Mucosa of descending colon (tissue), 3 donors: ENCODE results near the gene CTSE. TPM values are rescaled to one million over a fixed set of nuclear protein-coding genes. Genes with fewer than 3 reads are reported as not detected.
"Not testable (repeated sequence)": the region's sequence is repeated elsewhere in the genome, so short reads cannot be mapped to it uniquely, and the experiment has no call there.

Experiments
- ATAC-seq: fragments of 200-7000 bp; cut with Tn5 transposase; one replicate; pipeline ENCODE4 v1.9.1; 2020; ENCODE audit warnings: mild to moderate bottlenecking, moderate library complexity
- DNase-seq, 3 donors: peaks; one replicate each; pipeline ENCODE4 v3.0.0-alpha.2; 2020
- H3K36me3 ChIP-seq: fragments of 200-600 bp; one replicate; pipeline ENCODE4 v1.8.0; 2021; ENCODE audit warnings: low read depth, mild to moderate bottlenecking
- H3K4me1 ChIP-seq: fragments of 200-600 bp; one replicate; pipeline ENCODE4 v1.8.0; 2021; ENCODE audit warnings: low read depth, mild to moderate bottlenecking
- H3K4me3 ChIP-seq: fragments of 200-600 bp; one replicate; pipeline ENCODE4 v1.8.0; 2021; ENCODE audit warnings: mild to moderate bottlenecking
- H3K9me3 ChIP-seq: fragments of 200-600 bp; one replicate; pipeline ENCODE4 v1.8.0; 2021; ENCODE audit warnings: mild to moderate bottlenecking
- intact Hi-C, 2 donors: fragments of 100-400 bp; cut with DNase I in 1 of 2; cut with micrococcal nuclease in 1 of 2; formaldehyde crosslinking; loops; one replicate each; pipeline versions ENCODE4 v1.11.0 to v1.11.1; 2022; cut with DNase I, micrococcal nuclease
- total RNA-seq, 3 donors: library from RNA; stranded (reverse); fragmentation: NEBNext Ultra II Directional in 2 of 3; extraction: Animal tissue kit (Norgen Biotek cat#: 25700) in 2 of 3; gene quantifications; one replicate each; pipeline versions ENCODE4 v1.2.1 to v1.2.4, GENCODE V29; 2021 to 2023
- TF ChIP-seq, protein P1 (sequence below): fragments of 200-600 bp; IDR thresholded peaks from one replicate; pipeline ENCODE4 v1.8.0; 2022; ENCODE audit warnings: antibody characterized with exemption, mild to moderate bottlenecking
- donor health status: DM: no; HTN: no; CAD: no; lungs with moderate emphysema.
- donor health status: DM: no; HTN: no; CAD: no.
- donor health status: DM: no; HTN: yes; CAD: no.

The CTSE gene
- total RNA-seq, 3 donors from 2014 or later: 6.5 to 26.1 (median 17.7) TPM

DNA sequence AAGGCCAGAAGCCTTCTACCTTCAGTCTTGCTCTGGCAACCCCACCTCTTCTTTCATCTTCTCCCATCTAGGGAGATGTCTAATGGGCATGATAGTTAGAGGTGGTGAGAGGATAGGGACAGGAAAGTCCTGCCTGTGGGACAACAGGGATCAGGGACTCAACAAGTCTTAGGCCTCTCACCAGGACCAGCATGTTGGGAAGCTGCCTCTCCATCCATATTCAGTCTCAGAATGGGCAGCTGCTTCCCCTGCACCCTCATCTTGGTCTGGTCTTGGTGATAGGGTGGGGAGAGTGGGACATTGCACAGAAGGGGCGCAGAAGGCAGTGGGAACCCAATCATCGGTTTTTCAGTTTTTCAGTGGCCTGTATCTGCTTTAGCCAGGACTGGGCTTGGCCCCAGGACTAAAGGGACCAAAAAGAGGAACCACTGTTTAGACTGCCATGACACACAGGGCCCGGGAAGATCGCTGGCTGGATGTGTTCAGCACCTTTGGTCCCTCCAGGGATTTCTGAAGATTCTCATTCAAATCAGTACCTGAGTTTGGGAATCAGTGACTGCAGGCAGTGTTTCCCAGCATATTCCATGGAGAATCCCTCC lies 42.0 kb upstream of the CTSE start:
- Histone ChIP-seq H3K36me3 (no peaks in the 10 kb centered on the region), H3K4me3 (no peak overlapping the region), H3K9me3 (no peaks in the 10 kb centered on the region), H3K4me1 (no peaks in the 10 kb centered on the region)
- TF ChIP-seq, protein P1, sequence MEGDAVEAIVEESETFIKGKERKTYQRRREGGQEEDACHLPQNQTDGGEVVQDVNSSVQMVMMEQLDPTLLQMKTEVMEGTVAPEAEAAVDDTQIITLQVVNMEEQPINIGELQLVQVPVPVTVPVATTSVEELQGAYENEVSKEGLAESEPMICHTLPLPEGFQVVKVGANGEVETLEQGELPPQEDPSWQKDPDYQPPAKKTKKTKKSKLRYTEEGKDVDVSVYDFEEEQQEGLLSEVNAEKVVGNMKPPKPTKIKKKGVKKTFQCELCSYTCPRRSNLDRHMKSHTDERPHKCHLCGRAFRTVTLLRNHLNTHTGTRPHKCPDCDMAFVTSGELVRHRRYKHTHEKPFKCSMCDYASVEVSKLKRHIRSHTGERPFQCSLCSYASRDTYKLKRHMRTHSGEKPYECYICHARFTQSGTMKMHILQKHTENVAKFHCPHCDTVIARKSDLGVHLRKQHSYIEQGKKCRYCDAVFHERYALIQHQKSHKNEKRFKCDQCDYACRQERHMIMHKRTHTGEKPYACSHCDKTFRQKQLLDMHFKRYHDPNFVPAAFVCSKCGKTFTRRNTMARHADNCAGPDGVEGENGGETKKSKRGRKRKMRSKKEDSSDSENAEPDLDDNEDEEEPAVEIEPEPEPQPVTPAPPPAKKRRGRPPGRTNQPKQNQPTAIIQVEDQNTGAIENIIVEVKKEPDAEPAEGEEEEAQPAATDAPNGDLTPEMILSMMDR: no peak
- DNase-seq: no peak
- ATAC-seq: no peak
- intact Hi-C loops: no loop called here

DNA sequence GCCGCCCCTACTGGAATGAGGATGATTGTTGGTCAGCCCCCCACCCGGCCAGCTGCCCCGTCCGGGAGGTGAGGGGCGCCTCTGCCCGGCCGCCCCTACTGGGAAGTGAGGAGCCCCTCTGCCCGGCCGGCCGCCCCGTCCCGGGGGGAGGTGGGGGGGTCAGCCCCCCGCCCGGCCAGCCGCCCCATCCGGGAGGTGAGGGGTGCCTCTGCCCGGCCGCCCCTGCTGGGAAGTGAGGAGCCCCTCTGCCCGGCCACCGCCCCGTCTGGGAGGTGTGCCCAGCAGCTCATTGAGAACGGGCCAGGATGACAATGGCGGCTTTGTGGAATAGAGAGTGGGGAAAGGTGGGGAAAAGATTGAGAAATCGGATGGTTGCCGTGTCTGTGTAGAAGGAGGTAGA lies 40.8 kb upstream of the CTSE start:
- ATAC-seq, H3K4me3 ChIP-seq, intact Hi-C loops, DNase-seq, H3K9me3 ChIP-seq, H3K36me3 ChIP-seq, H3K4me1 ChIP-seq: not testable (repeated sequence)

DNA sequence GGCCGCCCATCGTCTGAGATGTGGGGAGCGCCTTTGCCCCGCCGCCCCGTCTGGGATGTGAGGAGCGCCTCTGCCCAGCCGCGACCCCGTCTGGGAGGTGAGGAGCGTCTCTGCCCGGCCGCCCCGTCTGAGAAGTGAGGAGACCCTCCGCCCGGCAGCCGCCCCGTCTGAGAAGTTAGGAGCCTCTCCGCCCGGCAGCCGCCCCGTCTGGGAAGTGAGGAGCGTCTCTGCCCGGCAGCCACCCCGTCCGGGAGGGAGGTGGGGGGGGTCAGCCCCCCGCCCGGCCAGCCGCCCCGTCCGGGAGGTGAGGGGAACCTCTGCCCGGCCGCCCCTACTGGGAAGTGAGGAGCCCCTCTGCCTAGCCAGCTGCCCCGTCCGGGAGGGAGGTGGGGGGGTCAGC lies 40.3 kb upstream of the CTSE start:
- H3K4me3 ChIP-seq, ATAC-seq, intact Hi-C loops, DNase-seq, H3K9me3 ChIP-seq, H3K4me1 ChIP-seq, H3K36me3 ChIP-seq: not testable (repeated sequence)

DNA sequence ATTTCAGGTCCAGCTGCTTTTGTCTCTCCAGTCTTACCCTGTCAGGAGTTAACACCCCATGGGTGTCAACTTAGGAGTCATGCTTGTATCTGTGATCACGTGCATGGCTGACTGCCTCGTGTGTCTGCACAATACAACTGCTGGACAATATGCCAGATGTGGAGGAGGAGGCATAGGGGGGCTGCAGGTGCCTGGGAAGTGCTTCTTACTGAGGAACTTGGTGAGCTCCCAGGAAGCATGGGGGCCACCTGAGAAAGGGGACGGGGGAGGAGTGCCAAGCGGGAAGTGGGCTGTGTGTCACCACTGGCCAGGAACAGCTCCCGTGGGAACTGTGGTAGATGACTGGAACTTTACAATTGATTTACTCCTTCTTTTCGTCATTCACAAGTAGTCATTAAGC lies 38.8 kb upstream of the CTSE start:
- no peak for ATAC-seq
- TF ChIP-seq, protein P1: no peak
- DNase-seq: no peak

DNA sequence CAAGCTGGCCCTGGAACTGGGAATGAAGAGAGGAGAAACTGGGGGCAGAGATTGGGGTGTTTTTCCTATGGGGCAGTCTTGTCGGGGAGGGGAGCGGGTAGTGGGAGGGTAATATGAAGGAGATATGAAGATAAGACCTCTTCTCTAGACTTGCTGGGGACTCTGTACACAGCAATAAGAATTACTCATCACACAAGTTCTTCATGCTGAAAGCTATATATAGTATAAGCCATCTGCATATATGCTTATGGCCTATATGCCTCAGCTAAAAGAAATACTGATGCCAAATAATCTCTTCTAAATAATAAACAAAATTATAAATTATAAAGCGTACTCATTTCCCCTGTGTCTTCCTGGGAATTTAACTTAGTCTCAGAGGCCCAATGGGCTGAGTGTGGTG lies 37.1 kb upstream of the CTSE start:
- DNase-seq (no peak), ATAC-seq (no peak)
- intact Hi-C loops: no loop called here
- Histone ChIP-seq H3K9me3 (no peaks in the 10 kb centered on the region), H3K4me1 (no peaks in the 10 kb centered on the region), H3K4me3 (no peak overlapping the region), H3K36me3 (no peaks in the 10 kb centered on the region)
- TF ChIP-seq, protein P1: no peak

More for the DNA sequence above, 38.8 kb upstream of the CTSE start:
- Histone ChIP-seq H3K9me3 (no peaks in the 10 kb centered on the region), H3K4me3 (no peak overlapping the region), H3K36me3 (no peaks in the 10 kb centered on the region), H3K4me1 (no peaks in the 10 kb centered on the region)
- intact Hi-C loops: no loop called here

DNA sequence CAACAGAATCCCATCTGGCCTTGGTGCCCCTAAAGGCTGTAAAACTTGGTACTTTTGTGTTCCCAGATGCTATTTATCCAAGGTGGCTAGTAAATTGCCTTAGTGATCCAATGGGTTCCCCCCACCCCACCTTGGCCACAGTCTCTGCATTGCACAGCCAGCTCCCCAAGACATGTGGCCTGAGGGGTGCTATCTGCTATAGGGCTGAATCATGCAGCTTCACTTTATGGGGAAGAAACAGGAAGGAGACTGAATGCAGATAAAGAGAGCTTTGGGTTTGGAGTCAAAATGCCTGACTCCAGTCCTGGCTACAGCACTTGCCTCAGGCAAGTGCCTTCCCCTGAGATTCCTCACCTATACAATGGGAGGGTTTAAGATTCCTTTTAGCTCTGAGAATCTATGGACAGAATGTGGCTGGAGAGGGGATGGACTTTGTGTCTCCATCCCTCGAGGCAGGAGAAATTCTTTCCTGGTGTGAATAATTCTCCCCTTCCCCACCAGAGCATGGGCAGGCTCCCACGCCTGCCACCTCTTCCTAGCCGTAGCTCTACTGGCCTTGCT lies 35.7 kb upstream of the CTSE start:
- ATAC-seq: no peak

More for the DNA sequence above, 35.7 kb upstream of the CTSE start:
- H3K9me3 ChIP-seq: no peaks in the 10 kb centered on the region
- TF ChIP-seq, protein P1: no peak
- no peaks in the 10 kb centered on the region for H3K36me3 ChIP-seq
- no peaks in the 10 kb centered on the region for H3K4me1 ChIP-seq
- intact Hi-C loops: no loop called here
- DNase-seq: no peak
- no peak overlapping the region for H3K4me3 ChIP-seq
